ENCODE data around the gene ATE1. TPM values are rescaled to one million over a fixed set of nuclear protein-coding genes. Genes with fewer than 3 reads are reported as not detected.

ATE1 gene
- total and polyA plus RNA-seq, 2 of the 4 experiments (the other 2 are of a cell fraction): 6.4 to 27.8 TPM

DNA sequence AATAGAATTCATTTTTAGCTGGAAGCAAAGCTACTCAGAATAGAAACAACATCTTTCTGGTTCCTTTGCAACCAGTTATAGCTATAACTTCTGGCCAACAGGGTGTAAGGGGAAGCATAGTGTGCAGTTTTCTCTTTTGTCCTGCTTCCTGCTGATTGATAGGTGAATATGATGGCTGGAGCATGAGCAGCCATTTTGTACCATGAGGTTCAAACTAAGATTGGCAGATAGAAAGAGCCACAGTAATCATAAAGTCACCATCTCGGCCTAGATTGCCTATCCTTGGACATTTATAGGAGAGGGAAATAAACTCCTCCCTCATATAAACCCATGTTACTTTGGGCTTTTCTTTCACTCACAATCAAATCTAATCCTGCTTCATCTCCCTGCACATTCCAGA is 227.4 kb downstream of the ATE1 start:
- no peak overlapping the region for H3K23ac ChIP-seq (ENCODE audit: low read depth, low read length)
- no peak overlapping the region for H3K14ac ChIP-seq (replicated peaks; ENCODE audit: low read depth, low read length)
- ChIA-PET CTCF (no interaction called here), POLR2A (ENCODE audit: unreplicated experiment) (no interaction called here)
- H3K4me3 ChIP-seq (ENCODE audit: insufficient read depth, low read depth, low read length): no peak overlapping the region
- H3K4me1 ChIP-seq (ENCODE audit: control insufficient read depth, insufficient read depth, low read length): no peaks in the 10 kb centered on the region
- WGBS, 2 experiments (ENCODE audit: extremely low coverage in 2 of 2, insufficient read length in 1 of 2): no CpG with 5 or more reads among the region's 1 CpG
- no peak overlapping the region for H4K8ac ChIP-seq (ENCODE audit: low read depth in 2 of 2, low read length in 2 of 2)
- H3K79me1 ChIP-seq (ENCODE audit: low read depth in 1 of 2, low read length in 2 of 2): no peaks in the 10 kb centered on the region
- dilution Hi-C loops (cut with HindIII; ENCODE audit: low sequenced_read_pairs, unreplicated experiment): no loop called here
- no peak overlapping the region for H2BK20ac ChIP-seq (ENCODE audit: low read depth, low read length)
- H3K18ac ChIP-seq (ENCODE audit: low read depth, low read length): no peak overlapping the region
- DNase-seq: no peak
- H2AFZ ChIP-seq (replicated peaks; ENCODE audit: low read length, poor library complexity): no peak overlapping the region
- H3K56ac ChIP-seq (ENCODE audit: extremely low read depth, insufficient read depth, low read length): no peak overlapping the region
- no peak overlapping the region for H2AK5ac ChIP-seq (ENCODE audit: low read depth, low read length)
- H3K4ac ChIP-seq (ENCODE audit: low read depth, low read length): no peak overlapping the region
- H3K4me2 ChIP-seq (ENCODE audit: low read depth, low read length): no peak overlapping the region
- BruUV-seq (replicated peaks): no TSS peak
- H4K91ac ChIP-seq (ENCODE audit: insufficient read depth, low read depth, low read length): no peak overlapping the region
- no peak for ATAC-seq (ENCODE audit: low read depth)
- TF ChIP-seq RFX5 (IDR thresholded peaks at IDR 0.05; ENCODE audit: low read depth, low read length) (no peak), CEBPB (IDR thresholded peaks at IDR 0.05; ENCODE audit: low read depth, low read length) (no peak), POLR2A (IDR thresholded peaks at IDR 0.05; ENCODE audit: low read depth, low read length) (no peak), CHD1 (IDR thresholded peaks at IDR 0.05; ENCODE audit: low read depth, low read length) (no peak), BHLHE40 (IDR thresholded peaks at IDR 0.05; ENCODE audit: low read depth, low read length) (no peak), FOS (IDR thresholded peaks at IDR 0.05; ENCODE audit: low read depth, low read length) (no peak), NFE2L2 (IDR thresholded peaks at IDR 0.05; ENCODE audit: low read depth, low read length) (no peak), RAD21 (IDR thresholded peaks at IDR 0.05; ENCODE audit: low read length) (no peak), SMC3 (IDR thresholded peaks at IDR 0.05; ENCODE audit: low read depth, low read length) (no peak), MXI1 (IDR thresholded peaks at IDR 0.05; ENCODE audit: borderline replicate concordance, low read depth, low read length) (no peak), RCOR1 (IDR thresholded peaks at IDR 0.05; ENCODE audit: insufficient replicate concordance, low read length) (no peak), MAFK (IDR thresholded peaks at IDR 0.05; ENCODE audit: low read depth, low read length) (no peak)
- TF ChIP-seq, protein P1, sequence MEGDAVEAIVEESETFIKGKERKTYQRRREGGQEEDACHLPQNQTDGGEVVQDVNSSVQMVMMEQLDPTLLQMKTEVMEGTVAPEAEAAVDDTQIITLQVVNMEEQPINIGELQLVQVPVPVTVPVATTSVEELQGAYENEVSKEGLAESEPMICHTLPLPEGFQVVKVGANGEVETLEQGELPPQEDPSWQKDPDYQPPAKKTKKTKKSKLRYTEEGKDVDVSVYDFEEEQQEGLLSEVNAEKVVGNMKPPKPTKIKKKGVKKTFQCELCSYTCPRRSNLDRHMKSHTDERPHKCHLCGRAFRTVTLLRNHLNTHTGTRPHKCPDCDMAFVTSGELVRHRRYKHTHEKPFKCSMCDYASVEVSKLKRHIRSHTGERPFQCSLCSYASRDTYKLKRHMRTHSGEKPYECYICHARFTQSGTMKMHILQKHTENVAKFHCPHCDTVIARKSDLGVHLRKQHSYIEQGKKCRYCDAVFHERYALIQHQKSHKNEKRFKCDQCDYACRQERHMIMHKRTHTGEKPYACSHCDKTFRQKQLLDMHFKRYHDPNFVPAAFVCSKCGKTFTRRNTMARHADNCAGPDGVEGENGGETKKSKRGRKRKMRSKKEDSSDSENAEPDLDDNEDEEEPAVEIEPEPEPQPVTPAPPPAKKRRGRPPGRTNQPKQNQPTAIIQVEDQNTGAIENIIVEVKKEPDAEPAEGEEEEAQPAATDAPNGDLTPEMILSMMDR (conservative IDR thresholded peaks at IDR 0.05; ENCODE audit: low read depth, low read length): no peak
- TF ChIP-seq, protein P2, sequence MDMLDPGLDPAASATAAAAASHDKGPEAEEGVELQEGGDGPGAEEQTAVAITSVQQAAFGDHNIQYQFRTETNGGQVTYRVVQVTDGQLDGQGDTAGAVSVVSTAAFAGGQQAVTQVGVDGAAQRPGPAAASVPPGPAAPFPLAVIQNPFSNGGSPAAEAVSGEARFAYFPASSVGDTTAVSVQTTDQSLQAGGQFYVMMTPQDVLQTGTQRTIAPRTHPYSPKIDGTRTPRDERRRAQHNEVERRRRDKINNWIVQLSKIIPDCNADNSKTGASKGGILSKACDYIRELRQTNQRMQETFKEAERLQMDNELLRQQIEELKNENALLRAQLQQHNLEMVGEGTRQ (IDR thresholded peaks at IDR 0.05; ENCODE audit: low read depth, low read length): no peak
- TF ChIP-seq, protein P3, sequence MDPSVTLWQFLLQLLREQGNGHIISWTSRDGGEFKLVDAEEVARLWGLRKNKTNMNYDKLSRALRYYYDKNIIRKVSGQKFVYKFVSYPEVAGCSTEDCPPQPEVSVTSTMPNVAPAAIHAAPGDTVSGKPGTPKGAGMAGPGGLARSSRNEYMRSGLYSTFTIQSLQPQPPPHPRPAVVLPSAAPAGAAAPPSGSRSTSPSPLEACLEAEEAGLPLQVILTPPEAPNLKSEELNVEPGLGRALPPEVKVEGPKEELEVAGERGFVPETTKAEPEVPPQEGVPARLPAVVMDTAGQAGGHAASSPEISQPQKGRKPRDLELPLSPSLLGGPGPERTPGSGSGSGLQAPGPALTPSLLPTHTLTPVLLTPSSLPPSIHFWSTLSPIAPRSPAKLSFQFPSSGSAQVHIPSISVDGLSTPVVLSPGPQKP (IDR thresholded peaks at IDR 0.05; ENCODE audit: borderline replicate concordance, low read depth, low read length): no peak
- H4K20me1 ChIP-seq (ENCODE audit: insufficient read depth, low read length): no peaks in the 10 kb centered on the region
- no peak overlapping the region for H2BK5ac ChIP-seq (ENCODE audit: low read depth, low read length, poor library complexity, severe bottlenecking)
- H2BK15ac ChIP-seq (ENCODE audit: low read depth, low read length): no peak overlapping the region
- H2BK120ac ChIP-seq (ENCODE audit: low read depth, low read length): no peak overlapping the region
- H3K9me1 ChIP-seq (ENCODE audit: insufficient read depth, low read length): no peaks in the 10 kb centered on the region
- intact Hi-C loops (cut with micrococcal nuclease): no loop called here
- in situ Hi-C loops (cut with MboI; ENCODE audit: low sequenced_read_pairs): no loop called here
- no peak overlapping the region for H3K27ac ChIP-seq (ENCODE audit: insufficient read depth, low read length)
- H2AK9ac ChIP-seq (replicated peaks; ENCODE audit: low read depth, low read length, poor library complexity): no peak overlapping the region
- H3K9ac ChIP-seq (ENCODE audit: low read depth, low read length): no peak overlapping the region
- no peak overlapping the region for H4K5ac ChIP-seq (ENCODE audit: low read depth, low read length)
- no peaks in the 10 kb centered on the region for H3K36me3 ChIP-seq (ENCODE audit: control insufficient read depth, insufficient read depth, low read length)
- no peaks in the 10 kb centered on the region for H3K27me3 ChIP-seq (ENCODE audit: control insufficient read depth, insufficient read depth, low read length)
- H3K9me3 ChIP-seq (ENCODE audit: control insufficient read depth, insufficient read depth, low read length): peaks cover 8% of the 10 kb centered on the region
